RWPE1 (cell line): Measurements from ENCODE around the gene TET1.

Experiments
- CTCF ChIA-PET: fragments of 350-600 bp; sonication (Branson Sonifier 250); formaldehyde crosslinking; extraction: SDS; loops from one replicate; lab custom pipeline; 2021; lab: Yijun Ruan, JAX
- POLR2A ChIA-PET: fragments of 400-600 bp; formaldehyde crosslinking; extraction: SDS; loops from one replicate; lab custom pipeline; 2020; ENCODE audit warnings: antibody characterized with exemption; ENCODE audit not compliant: low non-redundant PET; lab: Yijun Ruan, JAX
- DNase-seq: peaks from one replicate; pipeline ENCODE4 v3.0.0; 2012; ENCODE audit warnings: low spot score
- H3K27ac ChIP-seq: fragments of 450-650 bp; 2 replicates; pipeline ENCODE4 v1.5.1; 2017
- TF ChIP-seq, protein P1 (sequence below): fragments of 450-650 bp; conservative IDR thresholded peaks from 2 replicates; pipeline ENCODE4 v1.5.1; 2017; ENCODE audit warnings: low read depth, mild to moderate bottlenecking

TET1 gene

DNA sequence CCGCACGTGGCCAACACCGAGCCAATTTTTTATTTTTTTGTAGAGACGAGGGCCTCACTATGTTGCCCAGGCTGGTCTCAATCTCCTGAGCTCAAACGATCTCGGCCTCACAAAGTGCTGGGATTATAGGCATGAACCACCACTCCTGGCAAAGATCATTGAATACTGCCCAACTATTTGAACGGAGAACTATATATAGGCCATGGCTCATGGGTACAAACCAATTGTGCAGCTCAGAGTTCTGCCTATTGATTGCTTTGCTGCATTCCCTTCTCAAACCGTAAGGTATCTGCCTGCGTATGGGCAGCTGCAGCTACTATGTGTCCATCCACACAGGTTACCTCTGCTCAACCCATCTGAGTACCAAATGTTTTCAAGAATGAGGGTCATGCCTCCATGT, 23.2 kb upstream of the TET1 start:
- POLR2A ChIA-PET: interaction anchor here (0.7 to 1.2 kb wide), 2 partner anchors 9 to 199 kb away, joined by 6 to 10 read pairs; partner anchors contain the start of gene SLC25A16
- CTCF ChIA-PET: interaction anchor here (0.7 kb wide), 1 partner anchor 14 kb away, joined by 4 read pairs; no protein-coding TSS in a partner anchor
- no peak for DNase-seq
- TF ChIP-seq, protein P1, sequence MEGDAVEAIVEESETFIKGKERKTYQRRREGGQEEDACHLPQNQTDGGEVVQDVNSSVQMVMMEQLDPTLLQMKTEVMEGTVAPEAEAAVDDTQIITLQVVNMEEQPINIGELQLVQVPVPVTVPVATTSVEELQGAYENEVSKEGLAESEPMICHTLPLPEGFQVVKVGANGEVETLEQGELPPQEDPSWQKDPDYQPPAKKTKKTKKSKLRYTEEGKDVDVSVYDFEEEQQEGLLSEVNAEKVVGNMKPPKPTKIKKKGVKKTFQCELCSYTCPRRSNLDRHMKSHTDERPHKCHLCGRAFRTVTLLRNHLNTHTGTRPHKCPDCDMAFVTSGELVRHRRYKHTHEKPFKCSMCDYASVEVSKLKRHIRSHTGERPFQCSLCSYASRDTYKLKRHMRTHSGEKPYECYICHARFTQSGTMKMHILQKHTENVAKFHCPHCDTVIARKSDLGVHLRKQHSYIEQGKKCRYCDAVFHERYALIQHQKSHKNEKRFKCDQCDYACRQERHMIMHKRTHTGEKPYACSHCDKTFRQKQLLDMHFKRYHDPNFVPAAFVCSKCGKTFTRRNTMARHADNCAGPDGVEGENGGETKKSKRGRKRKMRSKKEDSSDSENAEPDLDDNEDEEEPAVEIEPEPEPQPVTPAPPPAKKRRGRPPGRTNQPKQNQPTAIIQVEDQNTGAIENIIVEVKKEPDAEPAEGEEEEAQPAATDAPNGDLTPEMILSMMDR: no peak
- no peak overlapping the region for H3K27ac ChIP-seq

- ChIA-PET CTCF (interaction anchor here (0.7 kb wide), 1 partner anchor 36 kb away, joined by 3 read pairs; no protein-coding TSS in a partner anchor), POLR2A (interaction anchor here (1.2 kb wide), 1 partner anchor 10 kb away, joined by 10 read pairs; the partner anchor contains the start of gene SLC25A16)
- TF ChIP-seq, protein P1: no peak
- no peak for DNase-seq
- no peak overlapping the region for H3K27ac ChIP-seq
Measured at GRCh38 chr10:68537796-68538195, 22.3 kb upstream of the TET1 start.

- POLR2A ChIA-PET: no interaction called here
- DNase-seq: peak; percentile 87
- TF ChIP-seq, protein P1: no peak
- H3K27ac ChIP-seq: no peak overlapping the region
- CTCF ChIA-PET: interaction anchor here (0.9 kb wide), 1 partner anchor 453 kb away, joined by 3 read pairs; no protein-coding TSS in a partner anchor
Measured at GRCh38 chr10:68543004-68543918, 16.9 kb upstream of the TET1 start.

GRCh38 chr10:68550747-68551411, 9.3 kb upstream of the TET1 start:
- ChIA-PET POLR2A (no interaction called here), CTCF (interaction anchor here (0.5 to 1.2 kb wide), 9 partner anchors 14 to 444 kb away, joined by 3 to 5 read pairs (median 3); no protein-coding TSS in a partner anchor)
- TF ChIP-seq, protein P1: peak; percentile 61
- DNase-seq: peak; percentile 59
- H3K27ac ChIP-seq: no peak overlapping the region

- DNase-seq: no peak
- H3K27ac ChIP-seq: no peak overlapping the region
- ChIA-PET CTCF (interaction anchor here (0.5 to 0.6 kb wide), 3 partner anchors 26 to 125 kb away, joined by 3 read pairs; partner anchors contain the start of gene SLC25A16), POLR2A (no interaction called here)
- TF ChIP-seq, protein P1: no peak
Measured at GRCh38 chr10:68553138-68553537, 7.0 kb upstream of the TET1 start.

GRCh38 chr10:68553599-68553998, 6.5 kb upstream of the TET1 start:
- CTCF ChIA-PET: interaction anchor here (0.5 to 0.6 kb wide), 2 partner anchors 27 to 124 kb away, joined by 3 read pairs; partner anchors contain the start of gene SLC25A16
- DNase-seq: no peak
- POLR2A ChIA-PET: no interaction called here
- no peak overlapping the region for H3K27ac ChIP-seq
- TF ChIP-seq, protein P1: no peak
